Stimulated activated CD8-positive, alpha-beta memory T cell treated with anti-CD3 and anti-CD28 coated beads, Interleukin-15, amount 100 ng/mL, for 4 hours (primary cell): ENCODE measurements around the gene JMJD1C.
"Not testable (repeated sequence)": the region's sequence is repeated elsewhere in the genome, so short reads cannot be mapped to it uniquely, and the experiment has no call there.

Experiments used
- DNase-seq, 2 donors: peaks; one replicate each; pipeline ENCODE4 v3.0.0-alpha.2; 2020; ENCODE audit warnings: low read depth in 2 of 2

JMJD1C gene

DNA sequence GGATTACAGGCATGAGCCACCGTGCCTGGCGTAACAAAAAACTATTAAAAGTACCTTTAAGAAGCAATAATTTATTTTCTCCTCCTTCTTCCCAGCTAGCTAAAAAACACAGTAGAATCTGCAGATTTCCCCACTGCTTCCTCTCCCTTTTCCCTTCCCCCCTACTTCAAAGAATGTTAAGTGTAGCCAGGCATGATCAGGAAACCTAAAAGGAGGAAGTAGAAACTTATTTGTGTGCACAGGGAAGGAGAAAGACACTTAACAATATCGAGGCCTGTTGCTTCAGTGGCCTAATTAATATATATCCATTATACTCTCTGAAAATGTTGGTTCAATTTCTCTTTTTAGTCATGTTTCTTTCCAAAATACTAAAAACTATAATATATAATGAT, 204.9 kb downstream of the JMJD1C start:
- no peak for DNase-seq

DNA sequence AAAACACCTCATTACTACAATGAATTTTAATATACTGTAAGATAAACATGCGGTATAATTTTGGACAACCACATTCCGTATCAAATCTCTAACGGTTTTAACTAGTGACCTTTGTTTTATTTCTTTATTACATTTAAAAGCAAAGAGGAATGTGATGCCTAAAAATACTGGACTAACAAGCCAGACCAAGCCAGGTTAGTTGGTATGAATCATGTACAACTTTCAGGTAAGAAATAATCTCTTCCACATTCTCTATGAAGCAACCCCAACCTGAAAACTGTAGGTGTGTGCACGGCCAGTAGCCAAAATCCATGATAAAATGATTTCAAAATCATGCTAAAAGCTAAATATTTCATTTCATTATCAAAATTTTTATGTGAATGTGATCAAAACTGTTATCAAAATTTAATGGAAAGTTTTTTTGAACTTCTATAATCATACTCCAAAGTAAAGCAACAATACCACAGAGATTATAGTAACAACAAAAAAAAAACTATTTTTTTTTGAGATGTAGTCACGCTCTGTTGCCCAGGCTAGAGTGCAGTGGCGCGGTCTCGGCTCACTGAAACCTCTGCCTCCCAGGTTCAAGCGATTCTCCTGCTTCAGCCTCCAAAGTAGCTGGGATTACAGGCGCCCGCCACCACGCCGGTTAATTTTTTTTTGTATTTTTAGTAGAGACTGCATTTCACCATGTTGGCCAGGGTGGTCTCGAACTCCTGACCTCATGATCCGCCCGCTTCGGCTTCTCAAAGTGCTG, 205.5 kb downstream of the JMJD1C start:
- no peak for DNase-seq

DNA sequence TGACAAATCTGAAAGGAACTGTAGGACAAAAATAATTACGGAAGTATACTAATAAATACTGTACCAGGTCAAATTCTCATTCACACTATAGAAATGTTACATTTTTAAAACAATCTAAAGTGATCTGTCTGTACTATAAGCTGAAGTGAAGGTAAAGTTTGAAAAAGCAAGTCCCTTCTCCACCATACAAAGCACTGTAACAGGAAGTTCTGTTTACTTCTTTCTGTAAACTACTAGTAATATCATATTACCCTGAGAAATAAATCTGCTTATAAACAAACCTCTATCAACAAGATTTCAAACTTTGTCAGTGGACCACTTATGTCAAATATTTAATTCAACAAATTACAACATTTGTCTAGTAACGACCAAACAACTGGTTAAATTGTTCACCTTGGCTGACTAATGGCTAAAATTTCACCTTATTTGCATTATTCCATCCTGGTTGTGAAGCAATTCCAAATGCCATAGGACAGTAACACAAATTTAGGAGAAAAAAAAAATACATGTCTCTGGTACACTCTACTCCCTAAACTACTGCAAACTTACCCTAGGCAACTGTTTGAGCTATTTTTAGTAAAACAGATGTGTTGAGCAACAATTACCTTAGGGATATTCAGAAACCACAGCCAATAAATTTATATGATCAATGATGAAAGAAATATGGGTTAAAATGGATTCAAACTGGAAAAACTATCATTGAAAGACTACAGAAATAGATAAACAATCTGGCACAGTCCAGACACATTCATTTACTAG, 206.7 kb downstream of the JMJD1C start:
- DNase-seq = no peak

DNA sequence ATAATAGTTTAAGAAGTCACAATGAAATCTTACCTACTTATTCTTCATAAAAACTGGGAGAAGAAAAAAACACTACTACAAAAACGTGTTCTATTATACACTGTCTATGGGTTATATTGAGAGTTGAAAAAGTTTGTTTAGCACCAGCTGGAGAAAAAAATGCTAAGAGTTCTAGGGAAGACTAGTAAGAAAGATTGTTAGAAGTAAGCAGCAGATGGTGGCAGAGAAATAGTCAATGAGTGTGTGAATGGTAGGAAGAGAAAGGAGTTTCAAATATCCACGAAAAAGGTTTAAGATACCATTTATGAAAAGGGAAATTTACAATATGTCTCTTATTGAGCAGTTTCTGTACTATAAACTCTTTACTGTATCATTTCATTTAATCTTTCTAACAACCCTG, 208.0 kb downstream of the JMJD1C start:
- no peak for DNase-seq

DNA sequence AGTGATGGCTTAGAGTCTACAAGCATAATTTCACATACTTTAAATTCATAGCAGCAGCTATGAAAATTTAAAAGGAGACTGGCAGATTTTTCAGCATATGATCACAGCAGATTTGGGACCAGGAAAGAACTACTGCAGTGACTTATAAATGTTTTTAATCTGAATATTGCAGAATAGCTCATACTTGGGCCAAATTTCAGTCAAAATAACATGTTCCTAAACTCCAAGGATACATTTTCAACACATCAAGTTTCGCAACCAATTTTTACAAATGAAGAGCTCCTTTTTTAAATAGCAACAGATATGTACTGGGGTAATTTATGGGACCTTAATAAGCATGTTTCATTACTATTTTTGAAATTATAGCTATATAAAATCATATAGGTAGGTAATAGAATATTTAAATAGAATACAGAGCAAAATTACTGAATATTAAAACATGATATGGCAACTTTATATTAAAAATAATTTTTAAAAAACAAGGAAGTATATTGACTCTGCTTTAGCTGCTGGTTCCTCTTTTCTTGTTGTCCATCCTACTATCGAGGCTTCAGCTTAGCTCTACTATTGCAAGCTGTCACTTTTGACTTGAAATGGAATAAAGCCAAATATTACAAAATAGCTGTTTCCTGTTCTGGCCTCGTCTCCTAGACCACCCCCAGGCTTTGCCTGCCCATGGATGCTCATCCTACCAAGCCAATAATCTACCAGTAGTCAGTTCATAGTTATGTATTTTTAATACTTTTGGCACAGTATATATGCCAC, 209.6 kb downstream of the JMJD1C start:
- DNase-seq = no peak

DNA sequence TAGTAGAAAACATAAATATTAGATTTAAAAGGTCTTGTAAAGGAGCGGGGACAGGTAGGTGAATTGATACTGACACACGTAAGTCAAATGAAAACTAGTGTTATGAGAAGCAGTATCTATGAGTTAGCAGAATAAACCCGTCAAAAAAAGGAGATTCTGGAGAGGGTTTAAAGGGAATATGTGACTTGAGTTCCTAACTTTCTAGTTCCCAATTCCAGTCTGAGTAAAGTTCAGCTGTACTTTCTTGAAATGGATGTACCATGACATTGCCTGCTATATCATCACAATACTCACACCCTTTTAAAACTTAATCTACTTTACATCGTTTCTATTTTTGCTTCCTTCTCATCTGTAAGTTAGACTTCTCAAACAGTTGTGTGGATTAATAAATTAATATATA, 210.5 kb downstream of the JMJD1C start:
- DNase-seq = no peak

DNA sequence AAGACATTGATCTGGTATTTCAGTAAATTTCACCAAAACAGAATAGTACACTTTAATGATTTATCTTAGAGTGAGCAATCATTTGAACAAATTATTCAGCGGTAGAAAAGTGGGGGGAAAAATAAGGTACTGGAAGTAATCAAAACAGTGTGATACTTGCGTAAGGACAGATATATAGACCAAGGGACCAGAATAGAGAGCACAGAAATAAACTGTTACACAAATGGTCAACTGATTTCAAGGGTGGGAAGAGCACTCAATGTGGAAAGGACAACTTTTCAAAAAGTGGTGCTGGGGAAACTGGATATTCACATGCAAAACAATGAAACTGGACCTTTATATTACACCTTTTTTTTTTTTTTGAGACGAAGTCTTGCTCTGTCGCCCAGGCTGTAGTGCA, 212.7 kb downstream of the JMJD1C start:
- no peak for DNase-seq

DNA sequence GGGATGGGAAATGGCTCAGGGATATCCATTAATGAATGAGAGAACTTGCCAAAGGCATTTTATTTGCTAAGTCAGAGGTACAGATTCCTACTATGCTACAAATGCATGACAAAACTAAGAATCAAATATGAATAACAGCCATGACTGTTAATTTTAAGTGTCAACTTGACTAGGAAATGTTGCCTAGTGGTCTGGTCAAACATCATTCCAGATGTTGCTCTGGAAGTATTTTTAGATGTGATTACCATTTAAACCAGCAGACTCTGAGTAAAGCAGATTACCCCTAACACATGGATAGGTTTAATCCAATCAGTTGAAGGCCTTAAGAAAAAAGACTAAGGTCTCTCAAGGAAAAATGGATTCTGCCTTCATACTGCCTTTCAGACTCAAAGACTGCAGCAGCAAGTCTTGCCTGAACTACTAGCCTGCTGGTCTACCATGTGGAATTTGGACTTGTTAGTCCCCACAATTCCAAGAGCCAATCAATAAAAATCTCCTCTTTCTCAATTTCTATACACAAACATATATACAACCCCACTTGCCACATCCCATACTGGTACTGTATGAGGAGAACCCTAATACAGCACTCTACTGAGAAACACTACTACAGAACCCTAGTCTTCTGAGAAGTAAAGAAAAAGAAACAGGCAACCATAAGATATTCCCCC, 213.5 kb downstream of the JMJD1C start:
- no peak for DNase-seq

DNA sequence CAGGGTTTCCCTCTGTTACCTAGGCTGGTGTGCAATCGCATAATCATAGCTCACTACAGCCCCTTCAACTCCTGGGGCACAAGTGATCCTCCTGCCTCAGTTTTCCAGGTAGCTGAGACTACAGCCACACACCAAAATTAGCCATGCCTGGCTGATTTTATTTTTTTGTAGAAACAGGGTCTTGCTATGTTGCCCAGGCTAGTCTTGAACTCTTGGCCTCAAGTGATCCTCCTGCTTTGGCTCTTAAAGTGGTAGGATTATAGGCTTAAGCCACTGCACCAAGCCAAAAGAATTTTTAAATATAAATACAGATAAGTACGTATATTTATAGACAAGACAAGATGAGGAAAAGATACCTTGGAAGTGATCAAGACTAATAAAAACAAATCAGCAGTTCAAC, 215.7 kb downstream of the JMJD1C start:
- DNase-seq = no peak

DNA sequence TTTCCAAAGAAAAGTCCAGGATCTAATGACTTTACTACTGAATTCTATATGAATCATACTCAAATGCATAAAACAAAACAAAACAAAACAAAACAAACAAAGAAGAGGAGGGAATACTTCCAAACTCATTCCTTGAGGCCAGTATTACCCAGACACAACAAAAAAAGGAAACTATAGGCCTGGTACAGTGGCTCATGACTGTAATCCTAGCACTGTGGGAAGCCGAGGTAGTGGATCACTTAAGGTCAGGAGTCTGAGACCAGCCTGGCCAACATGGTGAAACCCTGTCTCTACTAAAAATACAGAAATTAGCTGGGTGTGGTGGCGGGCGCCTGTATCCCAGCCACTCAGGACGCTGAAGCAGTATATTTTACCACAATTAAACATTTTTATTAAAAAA, 218.0 kb downstream of the JMJD1C start:
- no peak for DNase-seq

DNA sequence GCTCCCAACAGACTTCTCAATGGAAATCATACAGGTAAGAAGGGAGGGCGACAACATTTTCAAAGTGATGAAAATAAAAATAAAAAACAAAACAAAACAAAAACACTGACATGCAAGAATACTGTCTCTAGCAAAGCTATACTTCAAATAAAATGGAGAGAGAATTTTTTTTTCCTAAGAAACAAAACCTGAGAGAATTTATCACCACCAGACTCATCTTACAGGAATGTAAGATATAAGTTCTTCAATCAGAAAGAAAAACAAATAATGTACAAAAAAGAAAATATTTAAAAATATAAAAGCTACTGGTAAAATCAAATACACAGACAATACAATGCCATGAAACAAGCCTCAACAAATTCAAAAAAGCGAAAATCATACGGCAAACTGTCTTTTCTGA, 219.4 kb downstream of the JMJD1C start:
- no peak for DNase-seq

DNA sequence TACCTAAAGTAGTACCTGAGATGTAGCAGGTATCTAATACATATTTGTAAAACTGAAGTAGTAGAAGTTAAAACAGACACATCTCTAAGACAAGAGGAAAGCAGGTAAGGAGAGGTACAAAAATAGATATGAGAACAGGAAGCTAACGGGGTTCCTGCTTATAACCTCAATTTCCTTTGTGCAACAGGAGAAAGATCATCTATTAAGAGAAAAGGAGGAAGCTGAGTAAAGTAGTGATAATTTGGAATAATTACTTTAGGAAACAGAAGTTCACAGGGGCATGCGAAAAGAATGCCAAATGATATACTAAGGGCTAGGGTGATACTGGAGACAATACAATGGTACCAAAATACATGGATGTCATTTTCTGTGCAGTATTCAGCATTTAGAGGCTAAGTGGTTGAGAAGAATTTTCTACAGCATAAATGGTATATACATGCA, 223.9 kb downstream of the JMJD1C start:
- DNase-seq = no peak

DNA sequence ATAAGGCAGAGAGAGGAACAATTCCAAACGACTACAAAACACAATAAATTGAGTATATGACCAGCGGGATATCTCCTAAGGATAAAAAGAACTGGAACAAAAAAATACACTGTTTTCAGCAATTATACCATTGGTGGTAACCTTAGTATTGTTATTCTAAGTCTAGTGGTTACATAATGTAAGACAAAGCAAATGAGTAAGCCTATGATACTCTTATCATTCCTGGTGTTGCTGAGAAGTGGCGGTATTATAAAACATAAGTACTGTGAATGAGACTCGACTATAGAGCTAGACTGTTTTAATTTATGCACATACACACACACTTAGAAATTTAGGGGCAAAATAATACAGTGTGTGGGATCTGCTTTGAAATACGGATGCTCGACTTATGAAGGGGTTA, 225.0 kb downstream of the JMJD1C start:
- DNase-seq = no peak

DNA sequence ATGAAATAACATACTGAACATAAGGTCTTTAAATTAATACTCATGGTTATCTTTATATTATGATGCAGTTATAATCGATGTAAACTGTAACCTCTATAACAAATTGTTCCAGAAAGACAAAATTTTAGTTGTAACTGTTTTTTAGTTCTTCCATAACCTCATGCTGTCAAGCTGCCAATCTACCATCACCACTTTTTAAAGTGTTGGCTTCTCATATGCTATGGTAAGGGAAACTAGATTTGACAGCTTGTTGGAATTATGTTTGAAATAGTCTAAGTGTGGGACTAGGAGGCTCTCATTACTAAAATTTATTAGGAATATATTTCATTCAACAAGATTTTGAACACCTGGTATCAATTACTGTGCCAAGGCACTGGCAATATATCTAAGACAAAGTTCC, 227.3 kb downstream of the JMJD1C start:
- no peak for DNase-seq

DNA sequence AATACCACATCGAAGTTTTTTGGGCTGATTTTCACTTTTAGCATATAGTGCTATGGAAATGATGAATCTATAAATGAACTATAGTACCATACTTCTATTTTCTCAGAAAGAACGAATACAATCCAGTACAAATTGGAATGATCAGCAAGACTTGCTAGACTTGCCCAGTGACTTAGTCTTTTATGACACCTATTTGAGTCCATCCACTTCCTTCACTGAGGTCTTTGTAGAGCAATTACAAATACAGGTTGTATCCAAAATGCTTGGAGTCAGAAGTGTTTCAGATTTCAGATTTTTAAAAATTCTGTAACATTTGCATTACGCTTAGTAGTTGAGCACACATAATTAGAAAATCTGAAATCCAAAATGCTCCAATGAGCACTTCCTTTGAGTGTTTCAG, 228.4 kb downstream of the JMJD1C start:
- DNase-seq = no peak

DNA sequence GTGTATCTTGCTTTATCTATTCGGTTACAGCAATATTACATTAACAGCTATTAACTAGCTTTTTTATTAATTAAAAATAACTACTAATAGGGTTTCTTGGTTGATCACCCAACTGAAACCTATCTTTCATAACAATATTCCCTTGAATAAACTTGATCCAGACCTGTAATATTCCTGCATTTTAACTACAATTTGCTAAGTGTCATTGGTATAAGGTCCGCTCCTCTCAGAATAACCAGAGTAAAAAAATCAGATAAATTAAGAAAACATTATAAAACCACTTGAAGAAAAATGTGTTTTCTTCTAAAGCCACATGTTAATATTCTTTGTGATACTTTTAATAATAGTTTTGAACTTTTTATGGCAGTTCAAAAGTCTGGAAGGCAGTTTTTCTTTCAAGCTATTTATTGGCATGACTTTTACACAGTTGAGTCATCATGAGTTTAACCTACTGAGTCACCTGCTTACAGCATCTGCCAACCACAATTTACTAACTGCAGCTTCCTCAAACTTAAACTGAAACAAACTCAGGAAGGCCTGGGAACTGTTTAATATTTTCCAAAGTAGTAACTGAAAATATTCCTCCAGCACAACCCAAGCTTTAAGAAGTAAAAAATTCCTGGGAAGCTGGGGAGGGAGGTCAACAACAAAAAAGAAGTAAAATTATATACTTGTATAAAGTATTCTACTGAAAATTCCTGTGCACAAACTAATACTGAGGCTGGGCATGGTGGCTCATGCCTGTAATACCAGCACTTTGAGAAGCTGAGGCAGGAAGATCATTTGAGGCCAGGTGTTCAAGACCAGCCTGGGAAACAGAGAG, 229.5 kb downstream of the JMJD1C start:
- no peak for DNase-seq

DNA sequence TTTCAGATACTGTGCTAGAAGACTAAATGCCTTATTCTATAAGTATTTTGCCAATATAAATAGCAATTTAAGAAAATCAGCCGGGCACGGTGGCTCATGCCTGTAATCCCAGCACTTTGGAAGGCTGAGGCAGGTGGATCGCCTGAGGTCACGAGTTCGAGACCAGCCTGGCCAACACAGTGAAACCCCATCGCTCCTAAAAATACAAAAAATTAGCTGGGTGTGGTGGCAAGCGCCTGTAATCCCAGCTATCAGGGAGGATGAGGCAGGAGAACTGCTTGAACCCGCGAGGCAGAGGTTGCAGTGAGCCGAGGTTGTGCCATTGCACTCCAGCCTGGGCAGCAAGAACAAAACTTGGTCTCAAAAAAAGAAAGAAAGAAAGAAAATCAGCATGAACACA, 230.6 kb downstream of the JMJD1C start:
- not testable (repeated sequence) for DNase-seq

DNA sequence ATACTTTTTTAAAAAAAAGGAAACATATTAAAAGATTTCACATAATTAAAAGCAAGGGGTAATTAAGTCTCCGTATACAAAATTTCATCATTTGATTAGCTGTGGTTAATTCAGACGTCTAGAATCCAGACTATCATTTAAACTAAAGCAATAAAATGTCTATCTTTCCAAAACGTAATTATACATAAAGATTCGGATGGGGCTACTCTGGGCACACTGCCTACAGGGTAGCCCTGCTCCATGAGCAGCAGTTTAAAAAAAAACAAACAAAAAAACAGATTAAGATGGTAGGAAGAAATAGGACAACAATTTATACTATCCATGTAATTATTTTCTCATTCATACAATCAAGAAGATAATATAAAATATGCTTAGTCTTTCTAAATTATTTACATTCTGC, 236.6 kb downstream of the JMJD1C start:
- DNase-seq = no peak

DNA sequence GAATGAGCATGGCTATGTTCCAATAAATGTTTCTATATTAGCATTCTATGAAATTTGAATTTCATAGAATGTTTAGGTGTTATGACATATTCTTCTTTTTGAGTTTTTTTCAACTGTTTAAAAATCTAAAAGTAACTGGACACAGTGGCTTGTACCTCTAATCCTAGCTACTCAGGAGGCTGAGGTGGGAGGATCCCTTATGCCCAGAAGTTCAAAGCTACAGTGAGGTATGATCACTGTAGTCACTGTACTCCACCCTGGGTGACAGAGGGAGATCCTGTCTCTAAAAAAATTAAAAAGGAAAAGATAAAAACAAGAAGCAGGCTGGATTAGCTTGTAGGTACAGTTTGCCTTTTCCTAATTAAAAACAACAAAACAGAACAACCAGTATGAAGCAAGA, 237.5 kb downstream of the JMJD1C start:
- DNase-seq = no peak

DNA sequence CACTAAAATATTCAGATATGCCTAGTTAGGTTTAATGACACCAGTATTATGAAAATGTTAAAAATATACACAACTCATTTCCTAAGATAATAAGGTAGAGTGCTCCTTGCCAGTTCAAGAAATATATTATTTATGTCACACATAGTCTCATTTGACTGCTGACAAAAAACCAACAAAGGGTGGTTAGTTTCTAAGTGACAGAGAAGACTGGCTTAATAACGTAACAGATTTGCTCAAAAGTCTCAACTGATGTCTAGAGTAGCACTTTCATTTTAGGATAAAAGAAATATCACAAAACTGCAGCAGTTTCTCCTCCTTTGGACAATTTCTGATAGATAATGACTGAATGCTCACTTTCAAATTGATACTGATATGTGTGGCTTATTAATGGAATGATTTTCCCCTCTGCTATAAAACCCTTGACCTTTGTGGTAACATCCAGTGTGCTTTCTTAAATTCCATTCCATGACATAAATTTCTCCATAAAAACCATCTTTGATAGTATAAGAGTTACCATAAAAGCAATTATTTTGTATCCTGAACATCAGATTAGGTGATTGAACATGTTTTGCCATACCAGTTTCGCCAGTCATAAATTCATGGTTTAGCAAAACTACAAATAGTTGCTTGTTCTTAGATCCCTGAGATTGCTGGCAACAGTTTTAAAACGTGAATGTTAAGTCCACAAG, 238.4 kb downstream of the JMJD1C start:
- DNase-seq = no peak

DNA sequence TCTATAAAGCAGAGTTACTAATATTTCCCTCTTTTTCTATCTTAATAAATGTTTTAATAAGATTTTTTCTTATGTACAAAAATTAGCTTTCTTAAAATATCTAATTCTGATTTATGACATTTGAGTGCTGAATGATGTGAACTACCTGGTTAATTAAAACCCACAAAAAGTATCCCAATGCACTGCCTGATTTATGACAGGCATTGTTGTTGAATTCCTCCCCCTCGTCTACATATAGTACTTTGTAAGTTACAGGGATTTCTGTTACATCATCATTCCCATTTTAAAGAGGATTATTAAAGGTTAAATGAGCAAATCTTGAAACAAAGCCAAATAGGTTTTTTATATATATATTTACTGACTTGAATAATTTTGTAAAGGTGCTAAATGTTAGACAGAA, 241.5 kb downstream of the JMJD1C start:
- no peak for DNase-seq
